ENCODE measurements around the gene FYB1. TPM values are rescaled to one million over a fixed set of nuclear protein-coding genes. Genes with fewer than 3 reads are reported as not detected.

The FYB1 gene
- total RNA-seq, 1 donor from 2014 or later = 0.55 TPM

DNA sequence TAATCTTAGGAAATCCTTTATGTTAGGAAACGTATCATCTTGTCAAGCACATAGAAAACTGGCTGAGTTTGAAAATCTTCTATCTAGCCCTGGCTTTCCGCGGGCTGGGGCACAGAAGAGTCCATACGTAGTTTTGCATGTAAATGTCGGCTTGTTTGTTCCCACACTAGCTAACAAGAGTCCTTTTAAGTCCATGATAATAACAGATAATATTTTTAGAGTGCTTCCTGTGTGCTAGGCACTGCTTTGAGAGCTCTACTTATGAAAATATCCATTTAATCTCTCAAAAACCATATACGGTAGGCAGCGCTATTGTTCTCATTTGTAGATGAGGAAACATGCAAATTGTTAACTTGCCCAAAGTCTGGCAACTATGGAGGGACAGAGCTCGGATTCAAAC is 40.5 kb downstream of the FYB1 start:
- TF ChIP-seq, protein P1, sequence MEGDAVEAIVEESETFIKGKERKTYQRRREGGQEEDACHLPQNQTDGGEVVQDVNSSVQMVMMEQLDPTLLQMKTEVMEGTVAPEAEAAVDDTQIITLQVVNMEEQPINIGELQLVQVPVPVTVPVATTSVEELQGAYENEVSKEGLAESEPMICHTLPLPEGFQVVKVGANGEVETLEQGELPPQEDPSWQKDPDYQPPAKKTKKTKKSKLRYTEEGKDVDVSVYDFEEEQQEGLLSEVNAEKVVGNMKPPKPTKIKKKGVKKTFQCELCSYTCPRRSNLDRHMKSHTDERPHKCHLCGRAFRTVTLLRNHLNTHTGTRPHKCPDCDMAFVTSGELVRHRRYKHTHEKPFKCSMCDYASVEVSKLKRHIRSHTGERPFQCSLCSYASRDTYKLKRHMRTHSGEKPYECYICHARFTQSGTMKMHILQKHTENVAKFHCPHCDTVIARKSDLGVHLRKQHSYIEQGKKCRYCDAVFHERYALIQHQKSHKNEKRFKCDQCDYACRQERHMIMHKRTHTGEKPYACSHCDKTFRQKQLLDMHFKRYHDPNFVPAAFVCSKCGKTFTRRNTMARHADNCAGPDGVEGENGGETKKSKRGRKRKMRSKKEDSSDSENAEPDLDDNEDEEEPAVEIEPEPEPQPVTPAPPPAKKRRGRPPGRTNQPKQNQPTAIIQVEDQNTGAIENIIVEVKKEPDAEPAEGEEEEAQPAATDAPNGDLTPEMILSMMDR (IDR thresholded peaks at IDR 0.05) = no peak
- no peak overlapping the region for H3K4me3 Mint-ChIP-seq
- no peaks in the 10 kb centered on the region for H3K9me3 Mint-ChIP-seq
- ChIA-PET POLR2A (no interaction called here), CTCF (interaction anchor here (1.8 kb wide), 1 partner anchor 38 kb away, joined by 5 read pairs; no protein-coding TSS in a partner anchor)
- H3K4me1 Mint-ChIP-seq = peaks cover 49% of the 10 kb centered on the region
- no peaks in the 10 kb centered on the region for H3K27me3 Mint-ChIP-seq
- no peak overlapping the region for H3K27ac Mint-ChIP-seq
- DNase-seq (no peak), ATAC-seq (ENCODE audit: low read depth) (no peak)
- intact Hi-C loops (cut with micrococcal nuclease) = no loop called here
- no peaks in the 10 kb centered on the region for H3K36me3 Mint-ChIP-seq (ENCODE audit: low read depth)

DNA sequence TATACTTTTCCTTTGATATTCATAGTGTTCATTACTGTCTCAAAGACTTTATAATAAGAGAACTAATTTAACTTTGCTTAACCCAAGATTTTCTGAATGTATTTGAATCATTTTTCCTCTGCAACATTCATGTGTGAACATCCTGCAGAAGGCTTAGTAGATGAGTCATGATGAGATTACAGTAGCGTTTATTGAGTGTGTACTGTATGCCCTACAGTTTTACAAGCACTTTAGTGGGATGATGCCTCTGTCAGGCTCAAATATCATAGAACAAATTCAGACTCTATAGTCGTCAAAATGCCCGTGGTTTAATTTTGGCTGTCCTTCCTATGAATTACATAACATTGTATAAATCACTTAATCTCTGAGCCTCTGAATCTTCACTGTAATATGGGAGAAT is 41.2 kb downstream of the FYB1 start:
- Mint-ChIP-seq H3K27ac (peak overlapping the region; percentile 72), H3K4me1 (peaks cover 49% of the 10 kb centered on the region), H3K9me3 (peaks cover 2% of the 10 kb centered on the region), H3K4me3 (no peak overlapping the region), H3K27me3 (no peaks in the 10 kb centered on the region), H3K36me3 (ENCODE audit: low read depth) (no peaks in the 10 kb centered on the region)
- ChIA-PET CTCF (interaction anchor here (1.8 kb wide), 1 partner anchor 39 kb away, joined by 5 read pairs; no protein-coding TSS in a partner anchor), POLR2A (no interaction called here)
- TF ChIP-seq, protein P1 (IDR thresholded peaks at IDR 0.05) = no peak
- intact Hi-C loops (cut with micrococcal nuclease) = no loop called here
- DNase-seq (no peak), ATAC-seq (ENCODE audit: low read depth) (no peak)

DNA sequence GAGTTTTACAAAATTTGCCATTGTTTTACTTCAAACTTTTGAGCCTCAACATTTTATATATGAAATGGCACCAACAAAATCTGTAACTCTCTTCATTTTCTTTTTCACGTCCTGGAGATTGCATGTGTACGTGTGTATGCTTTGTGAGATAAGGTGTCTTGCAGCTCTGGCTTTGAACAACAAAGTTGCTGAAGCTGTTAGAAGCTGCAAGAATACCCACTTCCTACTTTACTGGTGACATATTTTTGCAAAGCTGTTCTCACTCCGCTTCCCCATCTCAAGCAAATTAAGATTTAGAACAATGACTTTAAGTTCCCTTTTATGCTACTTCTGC is 41.8 kb downstream of the FYB1 start:
- Mint-ChIP-seq H3K4me3 (peak overlapping the region; percentile 49), H3K27me3 (no peaks in the 10 kb centered on the region), H3K36me3 (ENCODE audit: low read depth) (no peaks in the 10 kb centered on the region), H3K4me1 (peaks cover 49% of the 10 kb centered on the region), H3K27ac (peak overlapping the region; percentile 72), H3K9me3 (peaks cover 5% of the 10 kb centered on the region)
- intact Hi-C loops (cut with micrococcal nuclease) = loop anchor here (2.0 kb wide), 1 partner anchor 27 kb away; no protein-coding TSS in a partner anchor
- ATAC-seq (ENCODE audit: low read depth) (peak; percentile 66), DNase-seq (no peak)
- ChIA-PET CTCF (interaction anchor here (1.8 kb wide), 1 partner anchor 40 kb away, joined by 5 read pairs; no protein-coding TSS in a partner anchor), POLR2A (no interaction called here)
- TF ChIP-seq, protein P1 (IDR thresholded peaks at IDR 0.05) = no peak

DNA sequence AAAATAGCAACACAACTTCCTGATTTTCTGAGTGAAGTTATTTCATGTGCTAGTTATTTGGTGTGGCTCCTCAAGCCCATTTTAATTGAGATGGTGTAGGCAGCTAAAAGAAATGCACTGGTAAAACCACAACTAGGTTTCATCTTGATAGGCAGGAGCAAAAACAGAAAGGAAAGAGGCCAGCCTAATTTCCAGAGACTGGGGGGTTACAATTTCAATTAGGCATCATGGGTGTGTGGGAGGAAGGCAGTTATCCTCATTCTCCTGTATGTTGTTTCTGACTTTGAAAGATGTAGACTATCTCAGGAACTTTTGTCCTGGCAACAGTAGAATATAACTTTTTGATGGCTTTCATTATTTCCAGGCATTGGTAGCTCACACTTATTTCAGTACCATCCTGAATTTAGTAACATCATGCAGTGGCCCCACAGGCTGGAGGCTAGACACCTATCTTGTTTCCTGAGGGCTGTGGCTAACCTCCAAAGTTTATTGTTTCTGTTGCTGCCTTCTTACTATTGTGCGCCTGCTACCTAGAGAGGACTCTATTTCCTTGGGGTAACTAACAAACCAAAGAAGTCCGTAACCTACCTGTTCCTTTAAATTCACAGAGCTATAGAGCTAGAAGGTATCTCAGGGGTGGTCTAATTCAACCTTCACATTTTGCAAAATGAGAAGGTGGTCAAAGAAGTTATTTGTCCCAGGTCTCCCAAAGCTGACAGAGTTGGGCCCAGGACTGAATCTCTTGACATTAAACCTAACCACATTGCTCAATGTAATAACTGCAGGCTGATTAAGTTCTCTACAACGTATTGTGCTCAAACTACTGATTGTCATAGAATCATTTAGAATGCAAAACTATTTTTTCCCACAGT is 42.4 kb downstream of the FYB1 start:
- Mint-ChIP-seq H3K27ac (peak overlapping the region; percentile 72), H3K4me3 (peak overlapping the region; percentile 49), H3K36me3 (ENCODE audit: low read depth) (no peaks in the 10 kb centered on the region), H3K27me3 (no peaks in the 10 kb centered on the region), H3K9me3 (peaks cover 5% of the 10 kb centered on the region), H3K4me1 (peaks cover 48% of the 10 kb centered on the region)
- intact Hi-C loops (cut with micrococcal nuclease) = loop anchor here (2.0 kb wide), 1 partner anchor 26 kb away; no protein-coding TSS in a partner anchor
- CTCF ChIA-PET = interaction anchor here (1.8 kb wide), 1 partner anchor 40 kb away, joined by 5 read pairs; no protein-coding TSS in a partner anchor
- DNase-seq = no peak
- POLR2A ChIA-PET = no interaction called here
- ATAC-seq (ENCODE audit: low read depth) = no peak
- TF ChIP-seq, protein P1 (IDR thresholded peaks at IDR 0.05) = no peak

DNA sequence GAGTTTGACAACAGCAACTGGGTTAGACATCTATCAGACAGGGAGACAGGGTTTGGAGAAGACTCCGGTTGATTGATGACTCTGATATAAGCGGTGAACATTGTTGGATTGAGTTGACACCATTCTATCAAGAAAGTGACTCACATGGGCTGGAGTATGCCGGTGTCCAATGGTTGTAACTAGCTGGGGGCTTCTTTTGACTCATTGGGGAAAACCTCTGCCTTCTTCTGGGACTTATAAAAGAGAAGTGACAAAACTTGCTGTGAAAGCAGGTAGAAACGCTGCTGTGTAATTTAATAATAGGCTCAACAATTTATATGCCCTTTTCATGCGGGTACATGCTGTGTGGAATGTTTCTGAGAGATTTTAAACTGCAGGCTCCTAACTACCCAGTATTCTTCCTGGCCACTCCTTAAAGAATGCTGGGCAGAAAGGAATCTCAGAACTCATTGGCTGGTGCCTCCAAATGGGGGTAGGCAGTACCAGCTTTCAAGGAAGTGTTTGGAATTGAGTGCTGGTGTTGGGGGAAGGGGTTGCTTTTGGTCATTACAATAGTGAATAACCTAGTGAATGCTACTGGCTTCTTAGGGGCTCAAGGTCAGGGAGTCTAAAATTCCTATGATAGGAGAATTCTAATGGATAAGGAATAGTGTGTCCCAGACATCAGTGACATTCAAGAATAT is 43.9 kb downstream of the FYB1 start:
- H3K9me3 Mint-ChIP-seq = peaks cover 5% of the 10 kb centered on the region
- TF ChIP-seq, protein P1 (IDR thresholded peaks at IDR 0.05) = no peak
- CTCF ChIA-PET = interaction anchor here (1.0 kb wide), 1 partner anchor 94 kb away, joined by 3 read pairs; no protein-coding TSS in a partner anchor
- no peak overlapping the region for H3K4me3 Mint-ChIP-seq
- H3K27ac Mint-ChIP-seq = peak overlapping the region; percentile 24
- intact Hi-C loops (cut with micrococcal nuclease) = no loop called here
- no peak for DNase-seq
- POLR2A ChIA-PET = interaction anchor here (0.6 kb wide), 3 partner anchors 24 to 204 kb away, joined by 3 to 7 read pairs (median 3); no protein-coding TSS in a partner anchor
- ATAC-seq (ENCODE audit: low read depth) = peak; percentile 68
- H3K27me3 Mint-ChIP-seq = no peaks in the 10 kb centered on the region
- H3K4me1 Mint-ChIP-seq = peaks cover 45% of the 10 kb centered on the region
- no peaks in the 10 kb centered on the region for H3K36me3 Mint-ChIP-seq (ENCODE audit: low read depth)
